Coronary artery (tissue), 2 donors: ENCODE measurements around the gene TNK2.
A peak's percentile ranks its signal among the peaks of the same experiment; 100 is the strongest.
"Not testable (repeated sequence)": the region's sequence is repeated elsewhere in the genome, so short reads cannot be mapped to it uniquely, and the experiment has no call there.

Source experiments
- DNase-seq: peaks from one replicate; pipeline ENCODE4 v3.0.0-alpha.2; 2017; ENCODE audit warnings: low spot score
- H3K27ac ChIP-seq, 2 donors: fragments of 200-600 bp; sonication (generic); one replicate each; pipeline ENCODE4 v1.5.1; 2016 to 2019
- H3K4me3 ChIP-seq: fragments of 200-600 bp; sonication (generic); 2 replicates; pipeline ENCODE4 v1.5.1; 2016; ENCODE audit warnings: mild to moderate bottlenecking, moderate library complexity
- CTCF ChIP-seq: fragments of 200-600 bp; sonication (generic); IDR thresholded peaks from one replicate; pipeline ENCODE4 v1.5.1; 2019; ENCODE audit warnings: antibody characterized with exemption

Gene TNK2

GRCh38 chr3:195822131-195822696 is 86.1 kb downstream of the TNK2 start:
- no peak overlapping the region for H3K27ac ChIP-seq

GRCh38 chr3:195821403-195822130 is 86.8 kb downstream of the TNK2 start:
- Histone ChIP-seq H3K27ac (no peak overlapping the region), H3K4me3 (no peak overlapping the region)
- no peak for DNase-seq
- no peak for TF ChIP-seq CTCF

More at GRCh38 chr3:195822131-195822696, 86.1 kb downstream of the TNK2 start:
- no peak for DNase-seq
- no peak overlapping the region for H3K4me3 ChIP-seq
- TF ChIP-seq CTCF = no peak

GRCh38 chr3:195820901-195821300 is 87.5 kb downstream of the TNK2 start:
- no peak for DNase-seq
- Histone ChIP-seq H3K4me3 (no peak overlapping the region), H3K27ac (no peak overlapping the region)
- no peak for TF ChIP-seq CTCF

GRCh38 chr3:195820186-195820585 is 88.2 kb downstream of the TNK2 start:
- H3K27ac ChIP-seq = no peak overlapping the region
- TF ChIP-seq CTCF = no peak
- DNase-seq = no peak
- no peak overlapping the region for H3K4me3 ChIP-seq

- no peak for TF ChIP-seq CTCF
- H3K4me3 ChIP-seq = no peak overlapping the region
These were observed 90.0 kb downstream of the TNK2 start for GRCh38 chr3:195818301-195818700.

GRCh38 chr3:195817578-195818135 is 90.7 kb downstream of the TNK2 start:
- no peak for TF ChIP-seq CTCF
- no peak for DNase-seq
- H3K4me3 ChIP-seq = no peak overlapping the region
- no peak overlapping the region for H3K27ac ChIP-seq

More at GRCh38 chr3:195818301-195818700, 90.0 kb downstream of the TNK2 start:
- H3K27ac ChIP-seq = no peak overlapping the region
- no peak for DNase-seq

GRCh38 chr3:195816276-195816913 is 92.0 kb downstream of the TNK2 start:
- not testable (repeated sequence) for H3K27ac ChIP-seq, H3K4me3 ChIP-seq
- DNase-seq = peak; percentile 69
